Keratinocyte (primary cell): Measurements from ENCODE around the gene KRT38. TPM values are rescaled to one million over a fixed set of nuclear protein-coding genes. Genes with fewer than 3 reads are reported as not detected.

Experiments
- DNase-seq: peaks from one replicate; pipeline ENCODE4 v3.0.0-alpha.2; 2011; ENCODE audit warnings: low read depth, missing footprints, low spot score
- FAIRE-seq: peaks from 2 replicates; lab custom pipeline; 2011; peaks lifted over from hg19 to GRCh38; lab: Jason Lieb, UNC
- H2AFZ ChIP-seq: 2 replicates; pipeline ENCODE4 v1.6.0; 2012; ENCODE audit warnings: low read length, control low read depth, inconsistent platforms; ENCODE audit not compliant: control insufficient read depth
- H3K27ac ChIP-seq: 2 replicates; pipeline ENCODE4 v1.5.1; 2011; ENCODE audit warnings: low read length; ENCODE audit not compliant: control insufficient read depth, insufficient read depth
- H3K27me3 ChIP-seq: 3 replicates; pipeline ENCODE4 v1.6.0; 2011; ENCODE audit warnings: low read length; ENCODE audit not compliant: control insufficient read depth, insufficient read depth; ENCODE audit errors: extremely low read depth
- H3K36me3 ChIP-seq, 2 experiments: 2 replicates in 1 of 2; 3 replicates in 1 of 2; pipeline ENCODE4 v1.5.1; 2011; ENCODE audit warnings: low read length in 2 of 2, mild to moderate bottlenecking in 1 of 2; ENCODE audit not compliant: control insufficient read depth in 2 of 2, insufficient read depth in 2 of 2; ENCODE audit errors: extremely low read depth in 1 of 2
- H3K4me1 ChIP-seq: 3 replicates; pipeline ENCODE4 v1.5.1; 2011; ENCODE audit warnings: low read length; ENCODE audit not compliant: control insufficient read depth, insufficient read depth; ENCODE audit errors: extremely low read depth
- H3K4me2 ChIP-seq: 3 replicates; pipeline ENCODE4 v1.6.0; 2011; ENCODE audit warnings: low read depth, low read length; ENCODE audit not compliant: control insufficient read depth, insufficient read depth; ENCODE audit errors: extremely low read depth
- H3K4me3 ChIP-seq, 3 experiments: fragments of 200-600 bp in 1 of 3; sonication (generic) in 1 of 3; 2 replicates in 2 of 3; 3 replicates in 1 of 3; pipeline ENCODE4 v1.5.1; 2011 to 2016; ENCODE audit warnings: low read length in 3 of 3, mild to moderate bottlenecking in 3 of 3, control low read depth in 2 of 3, inconsistent platforms in 1 of 3, low read depth in 1 of 3, mixed read lengths in 1 of 3, mixed run types in 1 of 3, moderate library complexity in 1 of 3; ENCODE audit not compliant: control insufficient read depth in 2 of 3, insufficient read depth in 2 of 3; ENCODE audit errors: extremely low read depth in 1 of 3
- H3K79me2 ChIP-seq: 2 replicates; pipeline ENCODE4 v1.6.0; 2012; ENCODE audit warnings: low read length; ENCODE audit not compliant: control insufficient read depth, insufficient read depth
- H3K9ac ChIP-seq: 3 replicates; pipeline ENCODE4 v1.6.0; 2011; ENCODE audit warnings: low read length; ENCODE audit not compliant: control insufficient read depth, insufficient read depth; ENCODE audit errors: extremely low read depth
- H3K9me1 ChIP-seq: 3 replicates; pipeline ENCODE4 v1.6.0; 2011; ENCODE audit warnings: low read length; ENCODE audit not compliant: control insufficient read depth, insufficient read depth; ENCODE audit errors: extremely low read depth
- H3K9me3 ChIP-seq: 2 replicates; pipeline ENCODE4 v1.5.1; 2012; ENCODE audit warnings: low read depth, low read length; ENCODE audit not compliant: control insufficient read depth
- H4K20me1 ChIP-seq: 3 replicates; pipeline ENCODE4 v1.6.0; 2011; ENCODE audit warnings: low read length; ENCODE audit not compliant: control insufficient read depth, insufficient read depth; ENCODE audit errors: extremely low read depth
- CTCF ChIP-seq, 3 experiments: IDR thresholded peaks in 1 of 3; conservative IDR thresholded peaks in 1 of 3; optimal IDR thresholded peaks in 1 of 3; 2 replicates in 2 of 3; 3 replicates in 1 of 3; pipeline versions ENCODE3 to v1.5.1; 2011; ENCODE audit warnings: low read length in 3 of 3, mild to moderate bottlenecking in 3 of 3, moderate library complexity in 2 of 3, control low read depth in 1 of 3, inconsistent platforms in 1 of 3; ENCODE audit not compliant: insufficient read depth in 2 of 3; ENCODE audit errors: extremely low read depth in 1 of 3
- EZH2 ChIP-seq: IDR thresholded peaks from one replicate; pipeline ENCODE4 v1.6.1; 2012; ENCODE audit warnings: inconsistent platforms, mild to moderate bottlenecking, low read length, moderate library complexity
- dilution Hi-C: fragments of 300-500 bp; cut with MboI; formaldehyde crosslinking; loops from one replicate; pipeline ENCODE4 v1.7.0; 2020; ENCODE audit warnings: low sequenced_read_pairs; ENCODE audit not compliant: extremely low pct_ligation_motif_present
- polyA plus RNA-seq, 5 experiments: library from polyadenylated mRNA; depleted of rRNA in 3 of 5; stranded (reverse) in 3 of 5; stranded (forward) in 1 of 5; unstranded in 1 of 5; fragments of >200 nt; gene quantifications; 1 replicate in 1 of 5; 2 replicates in 3 of 5; 3 replicates in 1 of 5; pipeline versions ENCODE4 v1.2.1 to v1.2.3, GENCODE V29; 2011 to 2012; ENCODE audit warnings: missing spikeins in 2 of 5, low read depth in 1 of 5, low replicate concordance in 1 of 5

KRT38 gene
- polyA plus RNA-seq, 1 donor (not counting 4 experiments of a cell fraction or from before 2014, with no cell fraction given) = not detected

GRCh38 chr17:41480581-41480980 lies 39.8 kb upstream of the KRT38 start:
- Histone ChIP-seq H4K20me1 (no peaks in the 10 kb centered on the region), H3K79me2 (no peaks in the 10 kb centered on the region), H3K9ac (no peak overlapping the region), H3K4me3 (no peak overlapping the region), H3K36me3 (no peaks in the 10 kb centered on the region), H3K9me1 (no peaks in the 10 kb centered on the region), H3K27me3 (no peaks in the 10 kb centered on the region), H3K4me1 (no peaks in the 10 kb centered on the region), H3K9me3 (no peaks in the 10 kb centered on the region), H3K4me2 (no peak overlapping the region), H2AFZ (no peak overlapping the region), H3K27ac (no peak overlapping the region)
- TF ChIP-seq EZH2 (no peak), CTCF (optimal IDR thresholded peaks at IDR 0.05 in 1 of 3, IDR thresholded peaks at IDR 0.05 in 1 of 3, conservative IDR thresholded peaks at IDR 0.05 in 1 of 3; ENCODE audit: extremely low read depth in 1 of 3, insufficient read depth in 2 of 3, low read length in 3 of 3) (no peak)
- DNase-seq (no peak), FAIRE-seq (no peak)
- dilution Hi-C loops = no loop called here

- FAIRE-seq = no peak
- DNase-seq = no peak
- no peak overlapping the region for H3K9ac ChIP-seq
- H3K9me1 ChIP-seq = no peaks in the 10 kb centered on the region
- no peaks in the 10 kb centered on the region for H3K79me2 ChIP-seq
- no peaks in the 10 kb centered on the region for H3K27me3 ChIP-seq
- TF ChIP-seq CTCF (optimal IDR thresholded peaks at IDR 0.05 in 1 of 3, IDR thresholded peaks at IDR 0.05 in 1 of 3, conservative IDR thresholded peaks at IDR 0.05 in 1 of 3; ENCODE audit: extremely low read depth in 1 of 3, insufficient read depth in 2 of 3, low read length in 3 of 3) (no peak), EZH2 (no peak)
- no peaks in the 10 kb centered on the region for H3K36me3 ChIP-seq
- no peaks in the 10 kb centered on the region for H3K9me3 ChIP-seq
- H3K4me2 ChIP-seq = no peak overlapping the region
- dilution Hi-C loops = no loop called here
- no peak overlapping the region for H3K27ac ChIP-seq
- H3K4me3 ChIP-seq = no peak overlapping the region
- H2AFZ ChIP-seq = no peak overlapping the region
- H3K4me1 ChIP-seq = no peaks in the 10 kb centered on the region
- no peaks in the 10 kb centered on the region for H4K20me1 ChIP-seq
Measured at GRCh38 chr17:41480136-41480535, 39.4 kb upstream of the KRT38 start.
